Anterior cingulate cortex (tissue), 58 donors: ENCODE results near the gene MYD88.
"Not testable (repeated sequence)": the region's sequence is repeated elsewhere in the genome, so short reads cannot be mapped to it uniquely, and the experiment has no call there.

Source experiments
- DNase-seq, 58 donors: peaks; one replicate each; lab custom pipeline; 2025; lab: John Stamatoyannopoulos, UW

MYD88 gene

DNA sequence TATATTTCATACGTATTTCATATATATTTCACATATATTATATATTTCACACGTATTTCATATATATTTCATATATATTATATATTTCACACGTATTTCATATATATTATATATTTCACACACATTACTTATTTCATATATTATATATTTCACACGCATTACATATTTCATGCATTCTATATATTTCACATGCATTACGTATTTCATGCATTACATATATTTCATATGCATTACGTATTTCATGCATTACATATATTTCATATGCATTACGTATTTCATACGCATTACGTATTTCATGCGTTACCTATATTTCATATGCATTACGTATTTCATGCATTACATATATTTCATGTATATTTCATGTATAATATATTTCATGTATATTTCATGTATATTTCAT, 22.2 kb downstream of the MYD88 start:
- not testable (repeated sequence) for DNase-seq

DNA sequence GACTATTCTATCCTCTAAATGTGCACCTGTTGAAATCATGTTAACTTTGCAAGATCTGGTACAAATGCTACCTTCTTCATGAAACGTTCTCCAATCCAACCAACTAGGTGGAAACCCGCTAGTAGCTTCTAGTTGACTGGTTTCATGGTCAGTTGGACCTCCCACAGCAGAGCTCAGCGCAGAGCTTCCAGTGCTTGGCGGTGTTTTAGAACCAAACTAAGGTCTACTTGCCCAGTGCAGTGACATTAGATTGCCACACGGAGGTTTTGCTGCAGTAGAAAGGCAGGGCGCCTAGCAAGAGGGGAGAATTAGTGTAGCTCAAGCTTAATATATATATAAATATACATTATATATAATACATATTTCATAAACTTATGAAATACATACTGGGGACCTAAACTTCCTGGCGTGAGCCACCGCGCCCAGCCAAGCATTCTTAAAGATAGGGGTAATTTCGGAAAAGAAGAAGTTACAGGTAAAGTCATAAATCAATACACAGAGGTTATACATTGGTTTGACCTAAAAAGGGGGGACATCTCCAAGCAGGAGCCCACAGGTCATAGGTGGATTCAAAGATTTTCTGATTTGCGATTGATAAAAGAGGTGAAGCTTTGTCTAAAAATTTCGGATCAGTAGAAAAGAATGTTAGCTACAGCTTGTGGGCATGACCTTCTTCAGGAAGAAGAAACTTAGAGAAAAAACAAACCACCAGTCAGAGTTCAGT, 24.8 kb downstream of the MYD88 start:
- DNase-seq = no peak

DNA sequence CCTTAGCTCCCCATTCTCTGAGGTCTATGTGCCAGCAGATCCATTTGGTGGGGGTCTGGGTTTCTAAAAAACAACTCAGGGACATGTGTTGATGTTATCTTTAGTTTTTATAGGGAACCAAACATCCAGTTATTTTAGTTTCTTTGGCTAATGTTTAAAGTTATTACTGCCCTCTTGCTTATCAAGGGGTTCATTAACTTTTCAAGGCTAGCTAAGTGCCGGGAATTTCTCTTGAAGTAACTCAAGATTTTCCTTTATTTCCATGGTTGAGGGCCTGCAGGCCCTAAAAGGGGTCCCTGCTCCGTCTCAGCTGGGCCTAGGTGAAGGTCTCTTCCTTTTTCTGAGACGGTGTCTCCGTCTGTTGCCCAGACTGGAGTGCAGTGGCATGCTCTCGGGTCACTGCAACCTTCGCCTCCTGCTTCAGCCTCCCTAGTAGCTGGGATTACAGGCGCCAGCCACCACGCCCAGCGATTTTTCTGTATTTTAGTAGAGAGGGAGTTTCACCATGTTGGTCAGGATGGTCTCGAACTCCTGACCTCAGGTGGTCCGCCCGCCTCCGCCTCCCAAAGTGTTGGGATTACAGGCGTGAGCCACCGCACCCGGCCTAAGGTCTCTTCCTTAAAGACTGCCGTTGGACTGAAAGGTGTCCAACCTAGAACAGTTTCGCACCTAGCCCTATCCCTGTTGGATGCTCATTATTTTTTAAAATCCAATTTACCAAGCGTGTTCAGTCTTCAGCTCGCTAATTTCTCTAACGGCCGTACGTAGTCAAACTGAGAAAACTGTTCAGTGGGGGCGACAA, 25.6 kb downstream of the MYD88 start:
- DNase-seq = peak in 1 of 58 donors; percentile 20

DNA sequence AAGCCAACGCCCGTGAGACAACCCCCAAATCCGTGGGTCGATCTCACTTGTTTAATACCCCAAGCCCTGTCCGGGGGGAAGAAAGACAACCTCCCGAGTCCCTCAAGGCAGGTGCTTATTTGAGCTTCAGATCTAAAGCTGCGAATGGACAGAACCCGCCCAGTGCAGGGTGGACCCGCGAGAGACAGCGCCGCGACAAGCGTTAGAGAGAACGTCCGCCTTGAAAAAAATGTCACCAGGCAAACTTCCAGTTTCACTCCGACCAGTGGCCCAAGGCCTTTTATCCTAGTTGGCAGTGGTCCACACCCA, 26.1 kb downstream of the MYD88 start:
- no peak for DNase-seq

DNA sequence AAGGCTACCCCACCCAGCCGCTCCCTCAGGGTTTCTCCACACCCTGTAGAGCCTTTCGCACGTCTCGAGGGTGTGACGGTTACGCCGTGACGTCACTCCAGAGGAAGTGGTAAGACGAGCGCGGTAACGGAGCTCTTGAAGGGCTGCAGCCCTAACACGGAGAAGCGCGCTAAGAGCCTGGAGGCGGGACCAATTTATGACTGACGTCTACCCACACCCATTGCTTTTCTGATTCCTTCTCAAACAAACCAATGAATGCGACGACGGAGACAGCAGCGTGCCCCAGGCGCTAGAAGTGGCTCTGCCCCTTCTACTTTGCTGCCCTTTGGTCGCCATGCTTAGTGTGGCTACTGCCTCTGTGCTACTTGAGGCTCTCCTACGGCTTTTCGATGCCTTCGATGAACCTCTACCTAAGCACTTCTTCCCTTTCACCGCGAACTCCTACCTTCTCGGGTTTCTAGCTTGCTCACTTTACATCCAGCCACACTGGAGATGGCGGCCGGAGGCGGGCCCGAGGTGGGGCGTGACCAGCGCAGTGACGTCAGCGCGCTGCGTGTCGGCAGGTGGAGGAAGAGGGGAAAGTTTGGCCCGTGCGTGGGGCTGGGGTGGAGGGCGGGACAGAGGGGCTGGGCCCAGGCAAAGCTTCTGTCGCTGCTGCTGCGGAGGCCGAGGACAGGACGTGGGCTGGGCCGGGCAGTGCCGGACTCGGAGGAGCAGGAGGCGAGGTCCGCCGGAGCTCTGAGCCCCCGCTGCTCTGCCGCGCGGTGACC, 26.7 kb downstream of the MYD88 start, which contains the start of gene OXSR1:
Gene OXSR1 (plus strand): TSS at position 586 of the 770 bp plus-strand sequence. CDS start 340 bp downstream, outside the sequence.
- peak; percentile 86 to 100 (median 98) for DNase-seq

DNA sequence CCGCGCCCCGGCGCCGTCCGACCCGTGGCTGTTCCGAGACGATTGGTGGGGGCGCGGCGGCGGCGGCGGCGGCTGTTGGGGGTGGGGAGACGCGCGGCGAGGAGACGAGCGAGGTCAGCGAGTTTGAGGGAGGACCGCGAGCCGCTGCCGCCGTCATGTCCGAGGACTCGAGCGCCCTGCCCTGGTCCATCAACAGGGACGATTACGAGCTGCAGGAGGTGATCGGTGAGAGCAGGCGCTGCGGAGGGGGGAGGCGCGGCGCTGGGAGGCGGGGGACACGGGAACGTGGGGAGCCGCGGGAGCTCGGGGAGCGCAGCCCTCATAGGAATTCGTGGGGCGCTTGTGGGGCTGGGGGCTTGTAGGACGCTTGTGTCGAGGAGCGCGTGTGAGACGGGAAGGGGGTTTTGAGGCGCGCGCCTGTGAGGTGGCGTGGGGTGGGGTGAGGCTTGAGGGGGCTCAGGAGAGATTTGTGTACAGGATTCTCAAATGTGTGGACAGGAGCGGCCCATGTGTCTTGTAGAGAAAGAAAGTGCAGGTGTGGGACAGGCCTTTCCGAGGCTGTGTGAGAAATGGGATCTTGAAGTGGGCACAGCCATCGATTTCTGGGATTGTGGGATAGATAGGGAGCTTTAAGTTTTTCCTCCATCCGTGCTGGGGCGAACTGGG, 27.4 kb downstream of the MYD88 start:
- peak in 23 of 58 donors; percentile 42 to 84 (median 59) for DNase-seq

DNA sequence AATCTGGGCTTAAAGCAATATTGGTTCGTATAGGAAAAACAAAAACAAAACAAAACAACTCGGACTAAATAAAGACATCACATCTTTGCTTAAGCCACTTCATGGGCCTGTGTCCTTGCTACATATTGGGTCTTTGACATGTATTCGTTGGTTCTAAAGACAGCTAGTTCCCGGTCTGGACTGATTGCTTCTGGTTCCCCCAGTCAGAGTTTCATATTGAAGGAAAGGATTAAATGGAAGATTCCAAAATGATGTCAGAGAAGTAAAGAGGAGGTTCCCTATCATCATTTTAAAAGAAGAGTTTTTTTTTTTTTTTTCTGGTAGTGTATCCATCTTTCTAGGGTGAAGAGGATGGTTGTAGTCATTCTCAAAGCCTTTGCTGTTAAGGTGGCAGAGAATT, 29.1 kb downstream of the MYD88 start:
- DNase-seq = no peak

DNA sequence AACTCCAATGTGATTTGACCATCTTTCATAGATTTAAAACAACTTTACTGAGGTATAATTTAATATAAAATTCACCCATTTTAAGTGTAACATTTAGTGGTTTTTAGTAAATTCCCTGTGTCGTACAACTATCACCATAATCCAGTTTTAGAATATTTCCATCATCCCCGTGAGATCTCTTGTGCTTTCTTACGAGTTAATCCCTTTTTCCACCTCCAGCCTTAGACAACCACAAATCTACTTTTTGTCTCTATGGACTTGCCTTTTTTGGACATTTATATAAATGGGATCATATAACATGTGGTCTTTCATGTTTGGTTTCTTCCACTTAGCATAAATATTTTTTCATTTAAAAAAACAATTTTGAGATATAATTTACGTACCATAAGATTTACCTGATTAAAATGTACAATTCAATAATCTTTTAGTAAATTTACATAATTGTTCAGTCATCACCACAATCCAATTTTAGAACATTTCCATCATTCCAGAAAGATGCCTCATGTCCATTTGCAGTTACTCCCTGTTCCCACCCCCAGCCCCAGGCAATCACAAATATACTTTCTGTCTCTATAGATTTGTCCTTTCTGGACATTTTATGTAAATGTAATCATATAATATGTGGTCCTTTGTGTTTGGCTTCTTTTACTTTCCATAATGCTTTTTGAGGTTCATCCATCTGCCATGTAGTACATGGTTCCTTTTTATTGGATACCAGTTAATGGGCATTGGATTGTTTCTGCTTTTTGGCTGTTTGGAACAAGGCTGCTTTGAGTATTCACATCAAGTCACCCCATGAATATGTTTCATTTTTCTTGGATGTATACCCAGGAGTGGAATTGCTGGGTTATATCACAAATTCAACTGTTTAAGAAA, 29.9 kb downstream of the MYD88 start:
- no peak for DNase-seq

DNA sequence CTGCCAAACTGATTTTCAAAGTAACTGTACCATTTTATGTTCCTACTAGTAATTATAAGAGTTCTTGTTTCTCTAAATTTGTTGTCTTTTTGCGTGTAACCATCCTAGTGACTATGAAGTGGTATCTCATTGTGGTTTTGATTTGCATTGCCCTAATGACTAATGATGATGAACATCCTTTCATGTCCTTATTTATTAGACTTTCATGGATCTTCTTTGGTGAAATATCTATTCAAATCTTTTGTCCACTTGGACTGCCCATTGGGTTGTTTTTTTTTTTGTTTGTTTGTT, 30.5 kb downstream of the MYD88 start:
- no peak for DNase-seq

DNA sequence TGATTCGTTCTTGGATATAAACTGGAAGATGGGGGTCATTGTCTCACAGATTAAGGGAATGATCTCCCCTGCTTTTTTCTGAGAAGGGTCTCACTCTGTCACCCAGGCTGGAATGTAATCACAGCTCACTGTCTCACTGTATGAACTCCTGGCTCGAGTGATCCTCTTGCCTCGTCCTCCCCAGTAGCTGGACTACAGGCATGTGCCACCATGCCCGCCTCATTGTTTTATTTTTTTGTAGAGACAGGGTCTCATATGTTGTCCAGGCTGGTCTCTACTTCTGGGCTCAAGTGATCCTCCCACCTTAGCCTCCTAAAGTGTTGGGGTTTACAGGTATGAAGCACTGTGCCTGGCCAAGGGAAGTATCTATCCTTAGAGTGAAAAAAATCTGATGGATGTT, 32.3 kb downstream of the MYD88 start:
- no peak for DNase-seq

DNA sequence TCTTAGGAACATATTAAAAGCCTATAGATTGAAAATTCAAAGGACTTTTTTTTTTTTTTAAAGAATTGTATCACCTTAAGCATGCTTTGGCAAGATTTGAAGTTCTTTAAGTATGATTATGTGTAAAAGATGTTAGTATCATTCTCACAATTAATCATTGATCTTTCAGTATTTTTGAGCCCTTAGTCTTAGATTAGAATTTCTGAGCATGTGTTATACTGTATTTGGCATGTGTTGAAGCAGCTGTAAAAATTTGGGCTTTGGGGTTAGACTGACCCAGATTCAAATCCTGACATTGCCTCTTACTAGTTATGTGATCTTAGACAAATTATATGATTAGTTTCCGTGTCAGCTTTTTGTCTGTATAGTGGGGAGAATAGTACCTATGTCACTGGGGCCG, 33.2 kb downstream of the MYD88 start:
- DNase-seq = no peak

DNA sequence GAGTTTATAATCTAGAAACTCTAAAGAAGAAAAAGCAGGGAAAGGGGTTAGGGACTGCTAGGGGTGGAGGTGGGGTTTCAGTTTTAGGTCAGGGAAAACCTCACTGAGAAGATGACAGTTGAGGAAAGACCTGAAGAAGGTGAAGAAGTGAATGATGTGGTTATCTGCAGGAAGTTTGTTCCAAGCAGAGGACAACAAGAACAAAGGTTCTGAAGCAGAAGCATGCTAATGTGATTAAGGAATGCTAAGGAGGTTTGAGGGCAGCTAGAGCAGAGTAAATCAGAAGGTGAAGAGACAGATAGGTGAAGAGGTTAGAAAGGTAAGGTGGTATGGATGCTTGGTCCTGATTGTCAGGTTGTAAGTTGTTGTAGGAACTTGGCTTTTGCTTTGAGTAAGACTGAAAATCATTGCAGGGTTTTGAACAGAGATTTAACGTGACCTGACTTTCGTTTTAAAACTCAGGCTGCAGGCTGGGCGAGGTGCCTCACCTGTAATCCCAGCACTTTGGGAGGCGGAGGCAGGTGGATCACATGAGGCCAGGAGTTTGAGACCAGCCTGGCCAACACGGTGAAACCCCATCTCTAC, 35.5 kb downstream of the MYD88 start:
- DNase-seq = no peak

DNA sequence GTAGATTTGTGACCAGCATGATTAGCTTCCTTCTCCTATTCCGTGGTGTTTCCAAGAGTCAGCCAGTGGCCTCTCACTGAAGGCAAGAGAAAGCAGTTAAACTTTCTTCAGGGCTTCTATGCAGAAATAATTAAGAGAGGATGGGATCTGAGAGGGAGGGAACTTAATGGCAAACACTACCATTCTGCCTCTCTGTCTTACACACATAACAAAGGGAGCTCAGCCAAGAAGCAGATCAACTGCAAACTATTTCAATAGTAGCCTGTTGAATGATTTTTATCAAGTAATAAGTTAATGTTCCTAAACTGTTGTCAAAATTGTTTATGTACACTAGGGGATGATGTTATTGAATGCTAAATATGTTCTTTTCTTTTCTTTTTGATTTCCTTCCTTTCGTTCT, 38.7 kb downstream of the MYD88 start:
- DNase-seq = no peak

DNA sequence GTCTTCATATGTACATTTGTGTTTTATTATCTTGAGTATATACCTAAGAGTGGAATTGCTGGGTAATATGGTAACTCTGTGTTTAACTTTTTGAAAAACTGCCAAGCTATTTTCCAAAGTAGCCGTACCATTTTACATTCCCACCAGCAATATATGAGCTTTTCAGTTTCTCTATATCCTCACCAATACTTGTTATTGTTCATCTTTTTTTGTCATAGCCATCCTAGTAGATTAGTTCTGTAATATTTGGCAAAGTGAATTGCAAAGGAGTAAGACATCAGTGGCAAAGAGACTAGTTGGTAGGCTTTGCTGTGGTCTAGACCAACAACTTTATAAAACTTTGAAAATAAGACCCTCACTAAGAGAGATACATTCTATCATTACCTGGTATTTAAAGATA, 48.3 kb downstream of the MYD88 start:
- DNase-seq = no peak

DNA sequence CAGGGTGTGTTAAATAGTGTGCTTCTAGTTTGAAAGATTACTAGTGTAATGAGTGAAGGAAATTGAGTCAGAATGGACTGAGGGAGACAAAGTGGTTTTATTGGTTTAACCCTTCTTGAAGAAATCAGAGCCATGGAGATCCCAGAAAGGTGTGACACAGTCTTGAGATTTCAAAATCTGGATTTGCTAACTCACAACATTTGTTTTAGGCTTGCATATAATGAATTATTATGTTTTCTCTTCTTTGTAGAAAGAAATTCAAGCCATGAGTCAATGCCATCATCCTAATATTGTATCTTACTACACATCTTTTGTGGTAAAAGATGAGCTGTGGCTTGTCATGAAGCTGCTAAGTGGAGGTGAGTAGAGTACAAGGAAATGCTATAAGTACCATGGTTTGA, 52.0 kb downstream of the MYD88 start:
- DNase-seq = no peak
